Transverse colon (tissue), 4 donors: ENCODE data around the gene MYO16.

ENCODE experiments used
- CTCF ChIP-seq, 5 experiments: fragments of 200-600 bp in 3 of 5; fragments of 450-650 bp in 2 of 5; sonication (generic) in 3 of 5; IDR thresholded peaks; 1 replicate in 2 of 5; 2 replicates in 3 of 5; pipeline ENCODE4 v1.5.1; 2016 to 2017; ENCODE audit warnings: antibody characterized with exemption in 5 of 5, inconsistent platforms in 3 of 5, mild to moderate bottlenecking in 2 of 5, moderate library complexity in 1 of 5
- EP300 ChIP-seq: sonication (generic); formaldehyde crosslinking; IDR thresholded peaks from one replicate; pipeline ENCODE4 v1.6.1; 2017; ENCODE audit warnings: antibody characterized with exemption, low read depth
- POLR2A ChIP-seq: fragments of 450-650 bp; IDR thresholded peaks from one replicate; pipeline ENCODE4 v1.6.1; 2016; ENCODE audit warnings: antibody characterized with exemption, mild to moderate bottlenecking, moderate library complexity
- POLR2AphosphoS5 ChIP-seq, 3 donors: sonication (generic); formaldehyde crosslinking; IDR thresholded peaks; one replicate each; pipeline ENCODE4 v1.6.1; 2016; ENCODE audit warnings: antibody characterized with exemption in 3 of 3

- TF ChIP-seq CTCF (IDR thresholded peaks at IDR 0.05) (no peak), POLR2AphosphoS5 (IDR thresholded peaks at IDR 0.05) (no peak), POLR2A (no peak), EP300 (no peak)
These were observed 318.9 kb downstream of the MYO16 start for GRCh38 chr13:108948251-108948671.
